ENCODE data around the gene CRELD2.
A peak's percentile ranks its signal among the peaks of the same experiment; 100 is the strongest.

CRELD2 gene

GRCh38 chr22:49917974-49918910 is at the start of gene CRELD2, which contains the start of gene ALG12:
TSS of gene CRELD2 (plus strand) at chr22:49918634. CDS start at chr22:49918770, 136 bp downstream.
TSS of gene ALG12 (minus strand) at chr22:49918438. CDS start at chr22:49913765, 4,673 bp downstream.
- Histone ChIP-seq H3K4me3 (peak within 1 kb of the TSS; percentile 56 to 93 (median 86)), H3K27ac (peak within 1 kb of the TSS; percentile 75 to 96 (median 93))

- Histone ChIP-seq H3K27ac (no peak overlapping the region), H3K4me3 (no peak overlapping the region)
These were observed 49.2 kb upstream of the CRELD2 start for GRCh38 chr22:49869086-49869830.

- Histone ChIP-seq H3K27ac (peak overlapping the region in 1 of 21 experiments; percentile 17), H3K4me3 (no peak overlapping the region)
These were observed 48.4 kb upstream of the CRELD2 start for GRCh38 chr22:49869845-49870712.

- no peak overlapping the region for H3K27ac ChIP-seq
- H3K4me3 ChIP-seq = no peak overlapping the region
These were observed 47.0 kb upstream of the CRELD2 start for GRCh38 chr22:49871482-49871881.

- no peak overlapping the region for H3K27ac ChIP-seq
- H3K4me3 ChIP-seq = no peak overlapping the region
These were observed 46.1 kb upstream of the CRELD2 start for GRCh38 chr22:49872347-49872746.

- Histone ChIP-seq H3K27ac (no peak overlapping the region), H3K4me3 (no peak overlapping the region)
These were observed 45.0 kb upstream of the CRELD2 start for GRCh38 chr22:49873228-49873940.

- H3K4me3 ChIP-seq = no peak overlapping the region
- H3K27ac ChIP-seq = no peak overlapping the region
These were observed 40.8 kb upstream of the CRELD2 start for GRCh38 chr22:49877642-49878041.

GRCh38 chr22:49878206-49878605 is 40.2 kb upstream of the CRELD2 start:
- Histone ChIP-seq H3K27ac (no peak overlapping the region), H3K4me3 (no peak overlapping the region)

GRCh38 chr22:49879871-49880270 is 38.6 kb upstream of the CRELD2 start:
- Histone ChIP-seq H3K4me3 (no peak overlapping the region), H3K27ac (peak overlapping the region in 1 of 21 experiments; percentile 2)

GRCh38 chr22:49880281-49880680 is 38.2 kb upstream of the CRELD2 start:
- Histone ChIP-seq H3K4me3 (no peak overlapping the region), H3K27ac (peak overlapping the region in 1 of 21 experiments; percentile 2)

- Histone ChIP-seq H3K4me3 (no peak overlapping the region), H3K27ac (no peak overlapping the region)
These were observed 36.6 kb upstream of the CRELD2 start for GRCh38 chr22:49881856-49882255.

GRCh38 chr22:49882519-49883293 is 35.7 kb upstream of the CRELD2 start:
- H3K27ac ChIP-seq = no peak overlapping the region

GRCh38 chr22:49883294-49883640 is 35.2 kb upstream of the CRELD2 start:
- H3K4me3 ChIP-seq = no peak overlapping the region
- no peak overlapping the region for H3K27ac ChIP-seq

More at GRCh38 chr22:49882519-49883293, 35.7 kb upstream of the CRELD2 start:
- H3K4me3 ChIP-seq = no peak overlapping the region

GRCh38 chr22:49884075-49884474 is 34.4 kb upstream of the CRELD2 start:
- Histone ChIP-seq H3K4me3 (no peak overlapping the region), H3K27ac (no peak overlapping the region)

- Histone ChIP-seq H3K27ac (no peak overlapping the region), H3K4me3 (no peak overlapping the region)
These were observed 33.8 kb upstream of the CRELD2 start for GRCh38 chr22:49884503-49885260.

- no peak overlapping the region for H3K27ac ChIP-seq
- H3K4me3 ChIP-seq = no peak overlapping the region
These were observed 33.2 kb upstream of the CRELD2 start for GRCh38 chr22:49885281-49885680.

- Histone ChIP-seq H3K4me3 (no peak overlapping the region), H3K27ac (no peak overlapping the region)
These were observed 32.6 kb upstream of the CRELD2 start for GRCh38 chr22:49885881-49886280.

All from skin epidermis (tissue), 12 donors.